Activated T-helper 1 cell treated with anti-CD3 and anti-CD28 coated beads, Interleukin-12 subunit alpha, Interleukin-12 subunit beta, Interleukin-2, Interleukin-4 antibody, amounts not matched to agents 30 ng/mL and 10 ng/mL and 1 ng/mL, durations not matched to agents 14 hours and 24 hours and 36 hours (primary cell): ENCODE results near the gene HMGA1. TPM values are rescaled to one million over a fixed set of nuclear protein-coding genes. Genes with fewer than 3 reads are reported as not detected.

Experiments
- DNase-seq: peaks from one replicate; pipeline ENCODE4 v3.0.0; 2021; ENCODE audit warnings: low spot score
- H3K27ac Mint-ChIP-seq: one replicate; pipeline ENCODE4 v1.8.0; 2021; ENCODE audit warnings: mild to moderate bottlenecking, mixed read lengths
- H3K27me3 Mint-ChIP-seq: one replicate; pipeline ENCODE4 v1.8.0; 2022; ENCODE audit warnings: mild to moderate bottlenecking, moderate library complexity, mixed read lengths; ENCODE audit not compliant: insufficient read depth
- H3K36me3 Mint-ChIP-seq: one replicate; pipeline ENCODE4 v1.8.0; 2021; ENCODE audit warnings: low read depth, mixed read lengths
- H3K4me1 Mint-ChIP-seq: one replicate; pipeline ENCODE4 v1.8.0; 2021; ENCODE audit warnings: low read depth, mixed read lengths
- H3K4me3 Mint-ChIP-seq: one replicate; pipeline ENCODE4 v1.8.0; 2021; ENCODE audit warnings: mild to moderate bottlenecking, moderate library complexity, mixed read lengths
- H3K9me3 Mint-ChIP-seq: one replicate; pipeline ENCODE4 v1.8.0; 2021; ENCODE audit warnings: mixed read lengths
- intact Hi-C: fragments of 100-400 bp; cut with micrococcal nuclease; formaldehyde crosslinking; loops from one replicate; pipeline ENCODE4 v1.15.1; 2024
- total RNA-seq: library from RNA; stranded (reverse); gene quantifications from 2 replicates; pipeline ENCODE4 v1.2.3, GENCODE V29; 2022

Gene HMGA1
- total RNA-seq, 1 donor from 2014 or later = 438 TPM

GRCh38 chr6:34227761-34228421, 8.8 kb upstream of the HMGA1 start:
- peak overlapping the region; percentile 7 for H3K27ac Mint-ChIP-seq
- no peak for DNase-seq
- peaks cover 3% of the 10 kb centered on the region for H3K27me3 Mint-ChIP-seq
- H3K4me3 Mint-ChIP-seq = no peak overlapping the region
- H3K4me1 Mint-ChIP-seq = peaks cover 31% of the 10 kb centered on the region
- intact Hi-C loops = loop anchor here (10.0 kb wide), 1 partner anchor 443 kb away; the partner anchor contains the start of gene LEMD2
- H3K9me3 Mint-ChIP-seq = no peaks in the 10 kb centered on the region
- no peaks in the 10 kb centered on the region for H3K36me3 Mint-ChIP-seq

DNA sequence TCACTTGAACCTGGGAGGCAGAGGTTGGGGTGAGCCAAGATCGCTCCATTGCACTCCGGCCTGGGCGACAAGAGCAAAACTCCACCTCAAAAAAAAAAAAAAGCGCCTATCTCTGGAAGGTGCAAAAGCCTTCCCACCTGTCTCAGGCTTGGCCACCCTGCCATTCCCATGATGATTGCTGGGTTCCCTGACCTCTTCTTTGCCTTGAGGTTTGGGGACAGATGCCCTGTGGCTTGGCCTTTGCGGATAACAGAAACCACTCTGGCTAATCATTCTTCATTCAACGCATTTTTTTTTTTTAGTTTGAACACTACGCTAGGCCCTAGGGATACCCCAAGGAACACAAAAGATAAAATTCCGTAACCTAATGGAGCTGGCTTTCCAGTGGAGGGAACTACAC, 6.8 kb upstream of the HMGA1 start:
- Mint-ChIP-seq H3K27me3 (peaks cover under 1% of the 10 kb centered on the region), H3K4me1 (peaks cover 30% of the 10 kb centered on the region), H3K4me3 (no peak overlapping the region), H3K9me3 (no peaks in the 10 kb centered on the region), H3K36me3 (no peaks in the 10 kb centered on the region), H3K27ac (no peak overlapping the region)
- intact Hi-C loops = loop anchor here (10.0 kb wide), 1 partner anchor 445 kb away; the partner anchor contains the start of gene LEMD2
- DNase-seq = no peak

DNA sequence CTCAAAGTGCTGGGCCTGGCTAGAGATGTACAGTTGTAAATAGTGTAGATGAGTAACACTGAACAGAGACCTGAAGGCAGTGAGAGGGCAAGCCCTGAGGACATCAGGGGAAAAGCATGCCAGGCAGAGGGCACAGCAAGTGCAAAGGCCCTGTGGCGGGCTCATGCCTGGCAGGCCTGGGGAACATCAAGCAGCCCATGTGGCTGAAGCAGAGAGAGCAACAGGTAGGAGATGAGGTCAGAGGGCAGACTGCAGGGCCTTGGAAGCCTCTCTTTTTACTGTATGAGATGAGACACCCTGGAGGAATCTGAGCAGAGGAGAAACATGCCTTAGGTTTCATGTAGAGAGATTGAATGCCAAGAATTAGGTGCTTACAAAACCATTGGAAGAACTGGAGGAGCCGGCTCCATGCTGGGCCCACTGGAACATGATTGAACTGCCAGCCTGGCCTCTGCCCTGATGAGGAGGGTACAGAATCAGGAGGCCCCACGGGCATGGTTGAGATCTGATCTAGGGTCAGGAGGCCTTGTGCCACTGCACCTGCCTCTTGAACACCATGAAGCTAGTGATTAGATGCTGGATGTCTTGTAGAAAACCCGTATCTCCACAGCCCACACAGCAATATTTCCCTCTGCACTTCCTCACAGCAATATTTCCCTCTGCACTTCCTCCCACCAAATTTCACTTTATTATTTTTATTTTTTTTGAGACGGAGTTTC, 5.9 kb upstream of the HMGA1 start:
- no peak overlapping the region for H3K27ac Mint-ChIP-seq
- no peaks in the 10 kb centered on the region for H3K36me3 Mint-ChIP-seq
- no peaks in the 10 kb centered on the region for H3K9me3 Mint-ChIP-seq
- H3K27me3 Mint-ChIP-seq = no peaks in the 10 kb centered on the region
- no peak overlapping the region for H3K4me3 Mint-ChIP-seq
- intact Hi-C loops = no loop called here
- peaks cover 29% of the 10 kb centered on the region for H3K4me1 Mint-ChIP-seq
- DNase-seq = no peak

DNA sequence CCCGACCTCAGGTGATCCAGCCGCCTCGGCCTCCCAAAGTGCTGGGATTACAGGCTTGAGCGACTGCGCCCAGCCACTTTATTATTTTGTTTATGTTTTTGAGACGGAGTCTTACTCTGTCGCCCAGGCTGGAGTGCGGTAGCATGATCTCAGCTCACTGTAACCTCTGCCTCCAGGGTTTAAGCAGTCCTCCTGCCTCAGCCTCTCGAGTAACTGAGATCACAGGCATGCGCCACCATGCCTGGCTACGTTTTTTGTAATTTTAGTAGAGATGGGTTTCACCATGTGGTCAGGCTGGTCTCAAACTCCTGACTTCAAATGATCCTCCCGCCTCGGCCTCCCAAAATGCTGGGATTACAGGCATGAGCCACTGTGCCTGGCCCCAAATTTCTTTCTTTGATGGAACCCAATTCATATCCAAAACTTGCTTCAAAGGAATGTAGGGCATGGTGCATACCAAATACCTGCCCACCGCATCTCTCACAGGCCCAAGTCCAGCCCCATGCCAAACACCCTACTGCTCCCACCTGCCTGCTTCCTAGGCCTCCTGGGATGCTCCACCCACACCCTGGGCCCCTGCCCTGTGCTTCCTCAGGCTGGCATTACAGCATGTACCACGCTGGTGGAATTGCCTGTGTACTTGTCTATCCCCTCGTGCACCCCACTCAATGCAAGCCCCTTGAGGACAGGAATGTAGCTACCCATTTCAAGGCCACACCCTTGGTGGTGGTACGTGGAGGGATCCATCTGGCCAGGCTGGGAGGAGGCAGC, 4.9 kb upstream of the HMGA1 start:
- intact Hi-C loops = no loop called here
- Mint-ChIP-seq H3K9me3 (no peaks in the 10 kb centered on the region), H3K36me3 (no peaks in the 10 kb centered on the region), H3K27me3 (no peaks in the 10 kb centered on the region), H3K4me1 (peaks cover 32% of the 10 kb centered on the region), H3K4me3 (no peak overlapping the region), H3K27ac (no peak overlapping the region)
- DNase-seq = no peak

GRCh38 chr6:34232901-34233300, 3.8 kb upstream of the HMGA1 start:
- no peak for DNase-seq
- Mint-ChIP-seq H3K9me3 (no peaks in the 10 kb centered on the region), H3K4me1 (peaks cover 20% of the 10 kb centered on the region), H3K27me3 (no peaks in the 10 kb centered on the region), H3K27ac (no peak overlapping the region), H3K36me3 (no peaks in the 10 kb centered on the region), H3K4me3 (no peak overlapping the region)
- intact Hi-C loops = no loop called here

- Mint-ChIP-seq H3K4me1 (peaks cover 24% of the 10 kb centered on the region), H3K27ac (peak overlapping the region; percentile 73), H3K36me3 (peaks cover 7% of the 10 kb centered on the region), H3K4me3 (peak overlapping the region; percentile 17), H3K9me3 (no peaks in the 10 kb centered on the region), H3K27me3 (no peaks in the 10 kb centered on the region)
- intact Hi-C loops = no loop called here
- DNase-seq = no peak
Measured at GRCh38 chr6:34233867-34234266, 2.8 kb upstream of the HMGA1 start.

GRCh38 chr6:34234667-34235306, 1.9 kb upstream of the HMGA1 start:
- peak overlapping the region; percentile 31 for H3K4me3 Mint-ChIP-seq
- H3K27me3 Mint-ChIP-seq = no peaks in the 10 kb centered on the region
- peak overlapping the region; percentile 73 for H3K27ac Mint-ChIP-seq
- H3K36me3 Mint-ChIP-seq = peaks cover 11% of the 10 kb centered on the region
- intact Hi-C loops = loop anchor here (5.0 kb wide), 2 partner anchors 653 to 662 kb away; partner anchors contain the start of genes ANKS1A and TAF11
- no peak for DNase-seq
- H3K4me1 Mint-ChIP-seq = peaks cover 28% of the 10 kb centered on the region
- no peaks in the 10 kb centered on the region for H3K9me3 Mint-ChIP-seq

DNA sequence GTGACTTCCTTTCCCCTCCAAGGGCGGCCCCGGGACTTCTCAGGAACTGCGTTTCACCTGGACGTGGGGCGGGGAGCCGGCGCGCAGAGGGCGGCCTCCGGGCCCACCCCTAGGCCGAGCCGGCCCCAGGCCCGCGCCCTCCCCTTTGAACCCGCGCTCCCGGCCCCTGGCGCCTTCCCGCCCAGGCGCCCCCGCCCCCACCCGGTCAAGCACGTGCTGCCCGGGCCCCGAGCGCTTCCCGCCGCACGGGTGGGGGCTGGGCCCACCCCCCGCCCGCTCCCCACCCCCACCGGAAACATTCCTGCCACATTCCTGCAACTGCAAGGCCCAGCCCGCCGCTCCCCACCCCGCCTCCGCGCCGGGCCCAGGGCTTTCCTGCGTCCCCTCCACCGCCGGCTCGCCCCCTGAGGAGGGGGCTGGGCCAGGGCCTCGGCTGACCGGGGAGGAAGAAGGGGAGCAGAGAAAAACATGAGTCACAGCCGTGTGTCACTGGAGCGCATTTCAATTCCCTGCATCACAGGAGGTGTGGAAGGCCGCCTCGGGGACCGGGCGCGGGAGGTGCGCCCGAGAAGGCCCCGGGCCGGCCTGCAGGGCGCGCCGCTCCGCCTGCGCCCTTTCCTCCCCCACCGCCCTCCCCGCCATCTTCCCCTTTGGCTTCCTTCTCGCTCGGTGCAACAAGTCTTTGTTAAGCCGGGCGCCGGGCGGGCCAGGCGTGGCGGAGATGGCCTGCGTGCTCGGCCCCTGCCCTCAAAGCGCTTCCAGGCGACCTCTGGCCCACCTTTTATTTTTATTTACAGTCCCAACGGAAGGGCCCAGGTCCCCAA, 1.2 kb upstream of the HMGA1 start:
- H3K4me1 Mint-ChIP-seq = peaks cover 36% of the 10 kb centered on the region
- intact Hi-C loops = loop anchor here (1.0 to 5.0 kb wide), 6 partner anchors 11 to 663 kb away; partner anchors contain the start of genes ANKS1A, SMIM29 and TAF11
- H3K27me3 Mint-ChIP-seq = no peaks in the 10 kb centered on the region
- peak overlapping the region; percentile 92 for H3K27ac Mint-ChIP-seq
- no peaks in the 10 kb centered on the region for H3K9me3 Mint-ChIP-seq
- H3K36me3 Mint-ChIP-seq = peaks cover 17% of the 10 kb centered on the region
- peak; percentile 30 for DNase-seq
- H3K4me3 Mint-ChIP-seq = peak overlapping the region; percentile 86

DNA sequence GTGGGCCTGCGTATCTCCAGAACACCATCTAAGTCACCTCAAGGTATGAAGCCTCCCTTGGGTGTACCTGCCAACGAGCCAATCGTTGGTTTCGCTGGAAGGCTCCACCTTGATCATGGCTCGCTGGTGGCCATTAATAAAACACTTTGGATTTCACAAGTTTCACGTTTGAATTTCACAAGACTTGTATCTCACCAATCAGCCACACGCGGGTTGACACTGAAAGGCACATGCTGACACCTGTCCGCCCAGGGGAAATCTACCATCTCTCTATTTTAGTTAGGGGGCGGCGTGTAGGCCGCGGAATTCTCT, 586 bp upstream of the HMGA1 start:
- peaks cover 40% of the 10 kb centered on the region for H3K4me1 Mint-ChIP-seq
- H3K36me3 Mint-ChIP-seq = peaks cover 21% of the 10 kb centered on the region
- no peaks in the 10 kb centered on the region for H3K9me3 Mint-ChIP-seq
- peak overlapping the region; percentile 92 for H3K27ac Mint-ChIP-seq
- no peaks in the 10 kb centered on the region for H3K27me3 Mint-ChIP-seq
- intact Hi-C loops = loop anchor here (1.0 to 5.0 kb wide), 6 partner anchors 12 to 664 kb away; partner anchors contain the start of genes ANKS1A, SMIM29 and TAF11
- peak; percentile 38 for DNase-seq
- H3K4me3 Mint-ChIP-seq = peak overlapping the region; percentile 86

DNA sequence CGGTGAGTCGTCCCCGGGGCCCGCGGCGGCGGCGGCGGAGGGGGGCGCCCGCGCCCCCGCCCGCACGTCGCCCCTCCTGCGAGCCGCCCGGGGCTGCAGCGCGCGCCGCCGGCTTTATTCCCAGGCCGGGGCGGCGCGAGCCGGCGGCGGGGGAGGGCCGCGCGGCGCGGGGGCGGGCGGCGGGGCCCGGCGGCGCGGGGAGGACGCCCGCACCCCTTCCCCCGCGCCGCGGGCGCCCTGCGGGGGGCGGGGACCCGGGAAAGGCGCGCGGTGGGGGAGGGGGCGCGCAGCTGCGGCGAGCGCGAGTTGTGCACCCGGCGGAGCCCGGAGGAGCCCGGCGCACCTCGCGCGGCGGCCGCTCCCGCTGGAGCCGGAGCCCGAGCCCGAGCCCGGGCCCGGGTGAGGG, 646 bp downstream of the HMGA1 start:
- Mint-ChIP-seq H3K27ac (no peak overlapping the region), H3K9me3 (no peaks in the 10 kb centered on the region), H3K4me1 (peaks cover 53% of the 10 kb centered on the region), H3K4me3 (no peak overlapping the region), H3K36me3 (peaks cover 34% of the 10 kb centered on the region), H3K27me3 (no peaks in the 10 kb centered on the region)
- no peak for DNase-seq
- intact Hi-C loops = loop anchor here (5.0 kb wide), 2 partner anchors 650 to 665 kb away; partner anchors contain the start of genes ANKS1A and TAF11

DNA sequence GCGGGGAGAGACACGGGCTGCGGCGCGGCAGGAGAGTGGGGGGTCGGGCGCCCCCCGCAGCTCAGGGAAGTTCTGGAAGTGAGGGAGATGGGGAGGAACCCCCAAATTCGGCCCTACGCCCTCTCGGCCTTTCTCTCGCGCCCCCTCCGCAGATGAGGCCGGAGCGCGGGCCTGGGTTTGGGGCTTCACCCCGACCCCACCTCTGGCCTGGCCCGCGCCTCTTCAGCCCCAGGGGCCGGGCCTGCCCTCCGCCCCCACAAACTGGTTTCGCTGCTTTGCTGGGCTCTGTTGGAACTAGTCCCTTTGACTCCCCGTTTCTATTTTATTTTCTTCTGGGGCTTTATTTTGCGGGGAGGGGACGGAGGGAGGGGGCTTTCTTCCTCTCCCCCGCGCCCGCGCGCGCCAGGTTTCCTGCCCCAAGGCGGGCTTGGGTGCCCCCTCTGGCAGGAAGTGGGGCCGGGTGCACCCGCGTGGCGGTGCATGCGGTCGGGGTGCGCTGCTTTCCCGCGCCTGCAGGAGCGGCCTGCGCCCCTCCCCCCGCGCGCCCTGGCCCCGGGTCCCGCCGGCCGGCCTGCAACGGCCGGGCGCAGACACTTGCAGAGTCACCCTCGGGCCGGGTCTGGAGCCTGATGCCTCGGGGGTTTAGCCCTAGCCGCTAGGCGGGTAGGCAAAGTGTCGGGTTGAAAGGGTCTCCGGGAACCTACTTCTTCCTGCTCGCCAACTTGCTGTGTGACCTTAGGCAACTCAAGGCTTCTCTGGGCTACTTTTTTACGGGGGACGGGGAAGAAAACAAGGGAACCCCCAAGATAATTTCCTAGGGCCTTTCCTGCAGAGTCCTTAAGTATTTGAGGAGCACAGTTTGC, 1.3 kb downstream of the HMGA1 start:
- H3K4me1 Mint-ChIP-seq = peaks cover 59% of the 10 kb centered on the region
- peak overlapping the region; percentile 84 for H3K4me3 Mint-ChIP-seq
- peak overlapping the region; percentile 92 for H3K27ac Mint-ChIP-seq
- no peaks in the 10 kb centered on the region for H3K9me3 Mint-ChIP-seq
- H3K36me3 Mint-ChIP-seq = peaks cover 40% of the 10 kb centered on the region
- DNase-seq = peak; percentile 74
- no peaks in the 10 kb centered on the region for H3K27me3 Mint-ChIP-seq
- intact Hi-C loops = loop anchor here (5.0 kb wide), 2 partner anchors 649 to 666 kb away; partner anchors contain the start of genes ANKS1A and TAF11
